Transverse colon (tissue), 3 donors: ENCODE data around the gene PNPLA1.

Experiments used
- POLR2A ChIP-seq: fragments of 450-650 bp; IDR thresholded peaks from one replicate; pipeline ENCODE4 v1.6.1; 2016; ENCODE audit warnings: antibody characterized with exemption, mild to moderate bottlenecking, moderate library complexity
- TF ChIP-seq, protein P1 (sequence below), 5 experiments: fragments of 200-600 bp in 3 of 5; fragments of 450-650 bp in 2 of 5; sonication (generic) in 3 of 5; IDR thresholded peaks; 1 replicate in 2 of 5; 2 replicates in 3 of 5; pipeline ENCODE4 v1.5.1; 2016 to 2017; ENCODE audit warnings: antibody characterized with exemption in 5 of 5, inconsistent platforms in 3 of 5, mild to moderate bottlenecking in 2 of 5, moderate library complexity in 1 of 5

GRCh38 chr6:36232172-36232571 lies 37.7 kb upstream of the PNPLA1 start:
- TF ChIP-seq, protein P1, sequence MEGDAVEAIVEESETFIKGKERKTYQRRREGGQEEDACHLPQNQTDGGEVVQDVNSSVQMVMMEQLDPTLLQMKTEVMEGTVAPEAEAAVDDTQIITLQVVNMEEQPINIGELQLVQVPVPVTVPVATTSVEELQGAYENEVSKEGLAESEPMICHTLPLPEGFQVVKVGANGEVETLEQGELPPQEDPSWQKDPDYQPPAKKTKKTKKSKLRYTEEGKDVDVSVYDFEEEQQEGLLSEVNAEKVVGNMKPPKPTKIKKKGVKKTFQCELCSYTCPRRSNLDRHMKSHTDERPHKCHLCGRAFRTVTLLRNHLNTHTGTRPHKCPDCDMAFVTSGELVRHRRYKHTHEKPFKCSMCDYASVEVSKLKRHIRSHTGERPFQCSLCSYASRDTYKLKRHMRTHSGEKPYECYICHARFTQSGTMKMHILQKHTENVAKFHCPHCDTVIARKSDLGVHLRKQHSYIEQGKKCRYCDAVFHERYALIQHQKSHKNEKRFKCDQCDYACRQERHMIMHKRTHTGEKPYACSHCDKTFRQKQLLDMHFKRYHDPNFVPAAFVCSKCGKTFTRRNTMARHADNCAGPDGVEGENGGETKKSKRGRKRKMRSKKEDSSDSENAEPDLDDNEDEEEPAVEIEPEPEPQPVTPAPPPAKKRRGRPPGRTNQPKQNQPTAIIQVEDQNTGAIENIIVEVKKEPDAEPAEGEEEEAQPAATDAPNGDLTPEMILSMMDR (IDR thresholded peaks at IDR 0.05) = no peak
- TF ChIP-seq POLR2A = no peak
